Karpas-422 (cell line): Measurements from ENCODE around the gene EDIL3. TPM values are rescaled to one million over a fixed set of nuclear protein-coding genes. Genes with fewer than 3 reads are reported as not detected.

Source experiments
- DNase-seq: peaks from one replicate; pipeline ENCODE4 v3.0.0-alpha.2; 2015
- H2AFZ ChIP-seq: fragments of 200-600 bp; sonication (generic); 2 replicates; pipeline ENCODE4 v1.6.1; 2014; ENCODE audit warnings: antibody characterized with exemption, low read length, mixed read lengths
- H3K27ac ChIP-seq: fragments of 200-600 bp; sonication (generic); 2 replicates; pipeline ENCODE4 v1.5.1; 2014; ENCODE audit warnings: mild to moderate bottlenecking, low read length, moderate library complexity
- H3K27me3 ChIP-seq: fragments of 200-600 bp; sonication (generic); 2 replicates; pipeline ENCODE4 v1.6.1; 2014; ENCODE audit warnings: low read length, mixed read lengths
- H3K36me3 ChIP-seq: fragments of 200-600 bp; sonication (generic); 2 replicates; pipeline ENCODE4 v1.6.1; 2014; ENCODE audit warnings: low read length, mixed read lengths; ENCODE audit not compliant: insufficient read depth
- H3K4me1 ChIP-seq: fragments of 200-600 bp; sonication (generic); 2 replicates; pipeline ENCODE4 v1.6.1; 2014; ENCODE audit warnings: mild to moderate bottlenecking, low read length, mixed read lengths
- H3K4me2 ChIP-seq: fragments of 200-600 bp; sonication (generic); 2 replicates; pipeline ENCODE4 v1.6.1; 2014; ENCODE audit warnings: low read length, low read depth, mild to moderate bottlenecking; ENCODE audit not compliant: poor library complexity, severe bottlenecking
- H3K4me3 ChIP-seq: fragments of 200-600 bp; sonication (generic); 2 replicates; pipeline ENCODE4 v1.5.1; 2014; ENCODE audit warnings: mild to moderate bottlenecking, antibody characterized with exemption, low read length, mixed read lengths
- H3K79me2 ChIP-seq: fragments of 200-600 bp; sonication (generic); 2 replicates; pipeline ENCODE4 v1.6.1; 2014; ENCODE audit warnings: mild to moderate bottlenecking, low read length, mixed read lengths
- H3K9ac ChIP-seq: fragments of 200-600 bp; sonication (generic); 2 replicates; pipeline ENCODE4 v1.6.0; 2014; ENCODE audit warnings: low read length
- H3K9me2 ChIP-seq: fragments of 200-600 bp; sonication (generic), shearing (Covaris generic); replicated peaks from 2 replicates; pipeline ENCODE4 v1.6.0; 2014; ENCODE audit warnings: mild to moderate bottlenecking, low read length, moderate library complexity; ENCODE audit not compliant: insufficient read depth
- H3K9me3 ChIP-seq: fragments of 300-700, 200-600 bp; sonication (generic); 2 replicates; pipeline ENCODE4 v1.6.1; 2014; ENCODE audit warnings: low read length, mixed read lengths
- H4K20me1 ChIP-seq: fragments of 200-600 bp; sonication (generic); 2 replicates; pipeline ENCODE4 v1.6.1; 2014; ENCODE audit warnings: mild to moderate bottlenecking, antibody characterized with exemption, low read length, low read depth; ENCODE audit not compliant: insufficient read depth
- total RNA-seq: library from RNA; depleted of rRNA; stranded (reverse); fragments of >200 nt; shearing (Covaris generic); gene quantifications from 2 replicates; pipeline ENCODE4 v1.2.3, GENCODE V29; 2014; ENCODE audit warnings: low replicate concordance

EDIL3 gene
- total RNA-seq, 1 experiment from 2014 or later, result not detected

DNA sequence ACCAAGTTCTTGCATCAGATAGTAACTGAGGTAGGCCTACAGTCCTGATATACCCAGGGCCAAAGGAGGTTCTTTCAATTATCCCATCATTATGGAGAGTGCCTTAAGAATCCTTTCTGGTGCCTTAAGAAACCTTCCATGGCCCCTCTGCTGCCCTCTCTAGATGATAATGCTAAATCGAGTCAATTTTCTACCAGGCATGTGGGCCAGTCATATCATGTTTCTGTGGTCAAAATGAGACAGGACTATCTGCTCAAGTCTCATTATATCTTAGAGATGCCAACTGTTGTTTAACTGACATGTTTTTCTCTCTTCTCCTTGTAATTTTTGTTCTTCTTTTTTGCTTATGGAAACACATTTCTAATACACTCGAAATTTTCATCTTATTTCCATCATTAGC, 127.6 kb downstream of the EDIL3 start:
- no peaks in the 10 kb centered on the region for H3K9me2 ChIP-seq
- H3K36me3 ChIP-seq, result no peaks in the 10 kb centered on the region
- H3K27me3 ChIP-seq, result no peaks in the 10 kb centered on the region
- H3K27ac ChIP-seq, result no peak overlapping the region
- no peak overlapping the region for H2AFZ ChIP-seq
- H3K9ac ChIP-seq, result no peak overlapping the region
- peaks cover 14% of the 10 kb centered on the region; the same call in 1 of the 2 replicates for H3K9me3 ChIP-seq
- H3K4me2 ChIP-seq, result no peak overlapping the region
- no peaks in the 10 kb centered on the region for H3K79me2 ChIP-seq
- H3K4me3 ChIP-seq, result no peak overlapping the region
- H4K20me1 ChIP-seq, result no peaks in the 10 kb centered on the region
- no peaks in the 10 kb centered on the region for H3K4me1 ChIP-seq
- no peak for DNase-seq

DNA sequence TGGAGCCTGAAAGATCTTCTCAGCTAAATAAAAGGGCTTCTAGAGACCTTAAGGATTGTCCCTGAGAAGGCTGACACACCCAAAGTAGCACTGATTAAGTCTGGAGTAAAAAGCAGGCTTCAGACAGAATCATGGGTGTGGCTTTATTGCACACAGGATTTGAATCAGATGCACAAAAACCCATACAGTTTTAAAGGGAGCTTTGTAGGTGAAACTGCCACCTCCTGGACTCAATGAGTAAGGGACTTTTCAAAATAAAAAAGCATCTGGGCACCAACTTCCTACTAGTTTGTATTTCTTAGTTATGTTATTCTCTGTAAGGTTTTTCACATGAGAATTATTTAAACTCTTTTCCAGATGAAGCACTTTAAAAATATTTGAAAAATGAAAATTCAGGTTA, 129.4 kb downstream of the EDIL3 start:
- H3K4me2 ChIP-seq, result no peak overlapping the region
- peaks cover 8% of the 10 kb centered on the region for H3K9me3 ChIP-seq
- no peak overlapping the region for H2AFZ ChIP-seq
- H4K20me1 ChIP-seq, result no peaks in the 10 kb centered on the region
- DNase-seq, result peak; percentile 40
- no peaks in the 10 kb centered on the region for H3K27me3 ChIP-seq
- no peak overlapping the region for H3K27ac ChIP-seq
- H3K4me1 ChIP-seq, result no peaks in the 10 kb centered on the region
- no peaks in the 10 kb centered on the region for H3K79me2 ChIP-seq
- no peaks in the 10 kb centered on the region for H3K36me3 ChIP-seq
- H3K9ac ChIP-seq, result no peak overlapping the region
- no peaks in the 10 kb centered on the region for H3K9me2 ChIP-seq
- H3K4me3 ChIP-seq, result no peak overlapping the region

DNA sequence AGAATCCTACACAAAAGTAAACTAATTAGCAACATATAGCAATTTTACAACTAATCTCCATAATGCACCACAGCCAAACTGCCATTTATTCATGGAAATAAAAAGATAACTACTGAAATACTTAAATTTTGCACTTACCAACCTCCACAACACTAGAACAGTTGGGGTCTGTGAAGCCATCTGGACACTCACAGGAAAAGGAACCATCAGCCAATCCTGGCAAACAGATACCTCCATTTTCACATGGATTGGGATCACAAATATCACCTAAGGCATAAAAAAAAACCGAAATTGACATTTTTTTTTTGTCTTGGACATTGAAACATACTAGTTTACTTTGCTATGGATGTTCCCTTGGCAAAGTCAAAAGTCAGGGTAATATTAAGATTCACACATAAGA, 130.7 kb downstream of the EDIL3 start:
- H3K4me1 ChIP-seq, result no peaks in the 10 kb centered on the region
- no peak overlapping the region for H3K9ac ChIP-seq
- H3K9me3 ChIP-seq, result peaks cover 8% of the 10 kb centered on the region
- no peaks in the 10 kb centered on the region for H3K36me3 ChIP-seq
- H3K27me3 ChIP-seq, result no peaks in the 10 kb centered on the region
- no peak overlapping the region for H3K4me3 ChIP-seq
- H3K79me2 ChIP-seq, result no peaks in the 10 kb centered on the region
- H4K20me1 ChIP-seq, result no peaks in the 10 kb centered on the region
- H3K4me2 ChIP-seq, result no peak overlapping the region
- H3K9me2 ChIP-seq, result no peaks in the 10 kb centered on the region
- H3K27ac ChIP-seq, result no peak overlapping the region
- no peak overlapping the region for H2AFZ ChIP-seq
- no peak for DNase-seq

DNA sequence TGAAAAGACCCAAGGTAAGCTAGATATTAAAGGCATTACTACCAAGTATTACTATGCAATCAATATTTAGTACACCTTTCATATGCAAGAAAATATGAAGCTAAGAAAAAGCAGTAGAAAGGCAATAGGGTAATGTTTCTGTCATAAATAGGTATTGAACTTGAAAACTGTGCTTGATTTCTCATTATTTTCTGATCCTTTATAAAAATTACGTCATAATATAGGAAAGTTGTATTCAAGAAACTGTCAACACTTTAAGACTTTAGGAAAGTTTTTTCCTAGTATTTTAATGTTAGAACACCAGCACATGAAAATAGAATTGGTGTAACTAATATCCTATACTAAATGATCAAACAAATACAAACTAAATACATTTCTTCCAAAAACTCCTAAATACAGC, 133.2 kb downstream of the EDIL3 start:
- no peaks in the 10 kb centered on the region for H3K79me2 ChIP-seq
- no peaks in the 10 kb centered on the region for H4K20me1 ChIP-seq
- H3K4me2 ChIP-seq, result no peak overlapping the region
- peaks cover 11% of the 10 kb centered on the region for H3K9me3 ChIP-seq
- H3K27me3 ChIP-seq, result no peaks in the 10 kb centered on the region
- H3K9ac ChIP-seq, result no peak overlapping the region
- no peak for DNase-seq
- no peak overlapping the region for H2AFZ ChIP-seq
- H3K36me3 ChIP-seq, result no peaks in the 10 kb centered on the region
- H3K27ac ChIP-seq, result no peak overlapping the region
- no peaks in the 10 kb centered on the region for H3K9me2 ChIP-seq
- H3K4me1 ChIP-seq, result no peaks in the 10 kb centered on the region
- H3K4me3 ChIP-seq, result no peak overlapping the region

DNA sequence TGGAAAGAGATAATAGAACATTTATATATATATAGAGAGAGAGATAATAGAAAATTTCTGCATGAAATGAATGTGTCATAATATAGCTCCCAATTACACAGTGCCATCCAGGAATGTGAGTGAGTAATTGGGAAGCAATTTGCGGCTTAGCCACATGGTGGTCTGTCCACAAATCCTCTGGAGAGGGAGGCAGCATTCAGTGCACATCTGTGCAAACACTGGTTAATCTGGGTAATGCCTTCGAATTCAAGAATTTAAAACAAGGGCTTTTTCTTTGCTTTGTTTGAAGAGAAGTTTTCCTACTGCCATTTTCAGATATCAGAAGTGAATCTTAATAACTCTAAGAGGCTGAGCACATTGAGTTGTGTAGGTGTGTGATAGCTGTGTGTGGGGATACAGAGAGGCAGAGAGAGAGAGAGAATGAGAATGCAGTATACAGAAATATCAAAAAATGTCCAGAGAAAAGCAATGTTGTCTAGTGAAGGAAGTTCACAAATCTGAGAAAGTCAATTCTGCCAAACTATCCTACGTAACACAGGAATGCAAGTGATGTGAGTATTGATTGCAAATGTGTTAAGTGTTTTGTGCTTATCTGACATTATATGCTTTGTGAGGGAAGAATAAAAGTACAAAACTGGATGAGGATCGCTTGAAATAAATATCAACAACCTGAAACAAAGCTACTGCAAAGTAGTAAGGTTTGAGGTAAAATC, 134.6 kb downstream of the EDIL3 start:
- Histone ChIP-seq H3K4me3 (no peak overlapping the region), H3K27me3 (no peaks in the 10 kb centered on the region), H3K36me3 (no peaks in the 10 kb centered on the region)

DNA sequence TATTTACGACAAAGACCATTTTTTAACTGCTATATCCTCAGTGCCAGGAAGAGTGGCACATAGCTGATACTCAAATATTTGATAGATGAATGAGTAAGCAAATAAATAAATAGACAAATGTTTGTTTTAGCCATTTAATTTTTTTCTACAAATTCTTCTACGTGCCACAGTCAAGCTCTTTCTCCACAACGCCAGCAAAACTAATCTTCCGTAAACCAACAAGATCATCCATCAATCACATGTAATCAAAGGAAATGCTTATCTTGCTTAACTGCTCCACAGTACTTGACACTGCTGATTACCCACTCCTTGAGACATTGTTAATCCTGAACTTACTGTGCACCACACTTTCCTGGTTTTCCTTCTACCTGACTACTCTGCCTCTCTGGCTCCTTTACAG, 136.7 kb downstream of the EDIL3 start:
- Histone ChIP-seq H3K27me3 (no peaks in the 10 kb centered on the region), H3K79me2 (no peaks in the 10 kb centered on the region), H3K4me1 (no peaks in the 10 kb centered on the region), H3K9me3 (peaks cover 3% of the 10 kb centered on the region), H2AFZ (no peak overlapping the region), H3K9me2 (no peaks in the 10 kb centered on the region), H3K36me3 (no peaks in the 10 kb centered on the region), H3K4me2 (no peak overlapping the region), H3K27ac (no peak overlapping the region), H3K4me3 (no peak overlapping the region), H4K20me1 (no peaks in the 10 kb centered on the region), H3K9ac (no peak overlapping the region)
- DNase-seq, result no peak

More for the DNA sequence above, 134.6 kb downstream of the EDIL3 start:
- Histone ChIP-seq H3K9me2 (no peaks in the 10 kb centered on the region), H3K9me3 (peaks cover 11% of the 10 kb centered on the region), H4K20me1 (no peaks in the 10 kb centered on the region), H3K4me2 (no peak overlapping the region), H2AFZ (no peak overlapping the region), H3K9ac (no peak overlapping the region), H3K27ac (no peak overlapping the region), H3K79me2 (no peaks in the 10 kb centered on the region), H3K4me1 (no peaks in the 10 kb centered on the region)
- no peak for DNase-seq

DNA sequence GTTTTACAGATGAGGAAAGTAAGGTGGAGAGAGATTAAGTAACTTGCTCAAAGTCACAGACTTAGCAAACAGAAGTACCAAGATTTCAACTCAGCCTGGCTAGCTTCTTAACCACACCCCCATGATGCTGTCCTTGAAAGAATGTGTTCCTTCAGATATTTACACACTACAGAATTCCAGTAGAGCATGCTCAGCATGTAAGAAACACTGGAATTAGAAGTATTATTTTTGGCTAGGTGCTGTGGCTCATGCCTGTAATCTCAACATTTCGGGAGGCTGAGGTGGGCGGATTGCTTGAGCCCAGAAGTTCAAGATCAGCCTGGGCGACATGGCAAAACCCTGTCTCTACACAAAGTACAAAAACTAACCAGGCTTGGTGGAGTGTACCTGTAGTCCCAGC, 142.4 kb downstream of the EDIL3 start:
- no peak for DNase-seq
- H3K4me2 ChIP-seq, result no peak overlapping the region
- H2AFZ ChIP-seq, result no peak overlapping the region
- no peak overlapping the region for H3K27ac ChIP-seq
- no peak overlapping the region for H3K9ac ChIP-seq
- no peaks in the 10 kb centered on the region for H3K4me1 ChIP-seq
- H3K36me3 ChIP-seq, result no peaks in the 10 kb centered on the region
- H4K20me1 ChIP-seq, result no peaks in the 10 kb centered on the region
- H3K79me2 ChIP-seq, result no peaks in the 10 kb centered on the region
- peaks cover 4% of the 10 kb centered on the region; the same call in 1 of the 2 replicates for H3K9me3 ChIP-seq
- H3K4me3 ChIP-seq, result no peak overlapping the region
- H3K27me3 ChIP-seq, result no peaks in the 10 kb centered on the region
- no peaks in the 10 kb centered on the region for H3K9me2 ChIP-seq

DNA sequence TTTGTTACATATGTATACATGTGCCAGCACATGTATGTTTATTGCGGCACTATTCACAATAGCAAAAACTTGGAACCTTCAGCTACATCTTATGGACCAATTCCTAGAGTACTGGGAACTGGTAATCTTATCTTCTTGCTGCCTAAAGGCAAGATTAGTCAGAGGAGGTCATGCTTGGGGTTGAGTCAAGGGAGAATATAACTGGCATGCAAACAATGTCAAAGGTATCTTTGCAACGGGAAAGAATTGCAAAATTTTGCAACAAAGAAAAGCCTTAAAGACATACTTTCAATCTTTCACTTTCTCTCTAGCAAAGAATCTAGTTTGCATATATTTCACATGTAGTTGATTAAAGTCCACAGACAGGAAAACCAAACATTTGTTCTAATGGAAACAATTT, 145.2 kb downstream of the EDIL3 start:
- Histone ChIP-seq H3K4me1 (no peaks in the 10 kb centered on the region), H4K20me1 (no peaks in the 10 kb centered on the region), H3K27me3 (no peaks in the 10 kb centered on the region), H3K9me3 (peaks cover 11% of the 10 kb centered on the region; the same call in 1 of the 2 replicates), H3K27ac (no peak overlapping the region), H3K79me2 (no peaks in the 10 kb centered on the region), H3K36me3 (no peaks in the 10 kb centered on the region), H3K4me2 (no peak overlapping the region), H3K9me2 (no peaks in the 10 kb centered on the region), H3K4me3 (no peak overlapping the region), H2AFZ (no peak overlapping the region), H3K9ac (no peak overlapping the region)
- DNase-seq, result no peak
